Stimulated activated CD8-positive, alpha-beta memory T cell treated with anti-CD3 and anti-CD28 coated beads, Interleukin-15, amount 100 ng/mL, for 4 hours (primary cell): Measurements from ENCODE around the gene ATRAID.

Source experiments
- DNase-seq, 2 donors: peaks; one replicate each; pipeline ENCODE4 v3.0.0-alpha.2; 2020; ENCODE audit warnings: low read depth in 2 of 2

The ATRAID gene

GRCh38 chr2:27250652-27251379 is 39.0 kb downstream of the ATRAID start:
- DNase-seq = no peak

GRCh38 chr2:27251766-27252165 is 39.9 kb downstream of the ATRAID start:
- DNase-seq = no peak

GRCh38 chr2:27255187-27255586 is 43.3 kb downstream of the ATRAID start:
- no peak for DNase-seq

GRCh38 chr2:27255660-27256059 is 43.8 kb downstream of the ATRAID start:
- DNase-seq = no peak

- DNase-seq = no peak
Observed at GRCh38 chr2:27256855-27257454, 45.1 kb downstream of the ATRAID start.

- DNase-seq = no peak
Observed at GRCh38 chr2:27258051-27258450, 46.2 kb downstream of the ATRAID start.

- DNase-seq = no peak
Observed at GRCh38 chr2:27261241-27261925, 49.5 kb downstream of the ATRAID start.

- no peak for DNase-seq
Observed at GRCh38 chr2:27261926-27262298, 50.1 kb downstream of the ATRAID start.

- DNase-seq = peak; percentile 41 to 44
Observed at GRCh38 chr2:27262379-27263286, 50.8 kb downstream of the ATRAID start, which contains the start of gene SLC30A3. Gene SLC30A3 (minus strand): TSS chr2:27263047. CDS start chr2:27262906, 141 bp downstream.

- no peak for DNase-seq
Observed at GRCh38 chr2:27263287-27264252, 51.7 kb downstream of the ATRAID start.

- no peak for DNase-seq
Observed at GRCh38 chr2:27264253-27264752, 52.5 kb downstream of the ATRAID start.

- peak; percentile 19 to 29 for DNase-seq
Observed at GRCh38 chr2:27264753-27265535, 53.1 kb downstream of the ATRAID start.

GRCh38 chr2:27265536-27265870 is 53.7 kb downstream of the ATRAID start:
- DNase-seq = no peak
